ENCODE results near the gene CNFN.

CNFN gene

GRCh38 chr19:42401365-42402303 lies 11.5 kb upstream of the CNFN start:
- peaks cover 14% of the 10 kb centered on the region for H3K36me3 Mint-ChIP-seq (ENCODE audit: low read depth)
- H3K9me3 Mint-ChIP-seq: no peaks in the 10 kb centered on the region
- H3K4me3 Mint-ChIP-seq: peak overlapping the region; percentile 67
- peaks cover 28% of the 10 kb centered on the region for H3K4me1 Mint-ChIP-seq (ENCODE audit: low read depth)
- no peaks in the 10 kb centered on the region for H3K27me3 Mint-ChIP-seq (ENCODE audit: low read depth)
- peak; percentile 53 for DNase-seq (ENCODE audit: low spot score)
- peak overlapping the region; percentile 55 for H3K27ac Mint-ChIP-seq

- peak overlapping the region; percentile 67 for H3K4me3 Mint-ChIP-seq
- H3K9me3 Mint-ChIP-seq: no peaks in the 10 kb centered on the region
- DNase-seq (ENCODE audit: low spot score): no peak
- H3K27ac Mint-ChIP-seq: peak overlapping the region; percentile 49
- no peaks in the 10 kb centered on the region for H3K27me3 Mint-ChIP-seq (ENCODE audit: low read depth)
- H3K36me3 Mint-ChIP-seq (ENCODE audit: low read depth): peaks cover 11% of the 10 kb centered on the region
- peaks cover 36% of the 10 kb centered on the region for H3K4me1 Mint-ChIP-seq (ENCODE audit: low read depth)
These were observed 10.3 kb upstream of the CNFN start for GRCh38 chr19:42400404-42400803.

DNA sequence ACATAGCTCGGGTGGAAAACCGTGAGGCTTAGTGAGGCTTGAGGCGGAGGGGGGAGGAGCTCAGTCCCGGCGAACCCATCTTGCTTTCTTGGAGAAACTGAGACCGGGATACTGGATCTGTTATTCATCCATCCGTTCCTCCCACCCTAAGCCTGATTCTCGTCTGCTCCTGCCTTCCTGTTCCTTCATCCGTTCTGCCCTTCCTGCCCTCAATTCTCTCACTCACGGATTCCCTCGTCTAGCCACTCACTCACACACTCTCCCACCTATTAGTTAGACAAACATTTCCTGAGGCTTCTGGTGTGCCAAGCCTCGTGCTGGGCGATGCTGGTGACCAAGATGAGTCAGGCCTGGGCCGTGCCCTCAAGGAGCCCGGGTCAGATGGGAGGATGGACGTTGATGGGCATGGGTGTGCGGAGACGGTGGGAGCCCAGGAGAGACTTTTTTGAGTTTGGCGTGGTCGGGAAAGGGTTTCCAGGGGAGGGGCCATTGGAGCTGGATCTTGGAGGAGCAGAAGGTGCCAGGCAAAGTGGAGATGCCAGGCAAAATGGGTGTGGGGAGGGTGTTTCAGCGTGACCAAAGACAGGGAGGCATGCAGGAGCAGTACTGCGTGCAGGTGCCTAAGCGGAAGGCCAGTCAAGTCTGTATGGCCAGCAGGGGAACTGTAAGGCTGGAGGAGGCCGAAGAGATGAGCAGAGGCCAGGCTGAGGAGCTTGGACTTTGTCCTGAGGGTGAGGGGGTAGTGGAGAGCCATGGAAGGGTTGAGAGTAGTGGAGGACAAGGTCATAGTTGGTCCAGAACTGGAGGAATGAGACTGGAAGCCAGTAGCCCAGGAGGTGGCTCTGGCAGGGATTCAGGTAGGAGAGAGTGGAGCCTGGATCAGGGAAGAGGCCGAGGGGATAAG lies 7.4 kb upstream of the CNFN start:
- H3K4me3 Mint-ChIP-seq: peak overlapping the region; percentile 86
- no peak for DNase-seq (ENCODE audit: low spot score)
- peaks cover 36% of the 10 kb centered on the region for H3K4me1 Mint-ChIP-seq (ENCODE audit: low read depth)
- H3K27me3 Mint-ChIP-seq (ENCODE audit: low read depth): no peaks in the 10 kb centered on the region
- peak overlapping the region; percentile 90 for H3K27ac Mint-ChIP-seq
- H3K36me3 Mint-ChIP-seq (ENCODE audit: low read depth): peaks cover 1% of the 10 kb centered on the region
- H3K9me3 Mint-ChIP-seq: no peaks in the 10 kb centered on the region

GRCh38 chr19:42396381-42397262 lies 6.5 kb upstream of the CNFN start:
- peaks cover 32% of the 10 kb centered on the region for H3K4me1 Mint-ChIP-seq (ENCODE audit: low read depth)
- peak overlapping the region; percentile 90 for H3K27ac Mint-ChIP-seq
- peak overlapping the region; percentile 86 for H3K4me3 Mint-ChIP-seq
- peaks cover 1% of the 10 kb centered on the region for H3K36me3 Mint-ChIP-seq (ENCODE audit: low read depth)
- no peaks in the 10 kb centered on the region for H3K9me3 Mint-ChIP-seq
- H3K27me3 Mint-ChIP-seq (ENCODE audit: low read depth): peaks cover 6% of the 10 kb centered on the region
- DNase-seq (ENCODE audit: low spot score): peak; percentile 98

- H3K36me3 Mint-ChIP-seq (ENCODE audit: low read depth): peaks cover 1% of the 10 kb centered on the region
- peaks cover 17% of the 10 kb centered on the region for H3K27me3 Mint-ChIP-seq (ENCODE audit: low read depth)
- H3K4me1 Mint-ChIP-seq (ENCODE audit: low read depth): peaks cover 20% of the 10 kb centered on the region
- no peaks in the 10 kb centered on the region for H3K9me3 Mint-ChIP-seq
- H3K27ac Mint-ChIP-seq: no peak overlapping the region
- H3K4me3 Mint-ChIP-seq: no peak overlapping the region
- no peak for DNase-seq (ENCODE audit: low spot score)
These were observed 4.7 kb upstream of the CNFN start for GRCh38 chr19:42394751-42395150.

- Mint-ChIP-seq H3K27me3 (ENCODE audit: low read depth) (peaks cover 27% of the 10 kb centered on the region), H3K9me3 (no peaks in the 10 kb centered on the region), H3K36me3 (ENCODE audit: low read depth) (no peaks in the 10 kb centered on the region), H3K4me3 (no peak overlapping the region), H3K4me1 (ENCODE audit: low read depth) (peaks cover 9% of the 10 kb centered on the region), H3K27ac (no peak overlapping the region)
- no peak for DNase-seq (ENCODE audit: low spot score)
These were observed 2.1 kb upstream of the CNFN start for GRCh38 chr19:42392165-42392564.

DNA sequence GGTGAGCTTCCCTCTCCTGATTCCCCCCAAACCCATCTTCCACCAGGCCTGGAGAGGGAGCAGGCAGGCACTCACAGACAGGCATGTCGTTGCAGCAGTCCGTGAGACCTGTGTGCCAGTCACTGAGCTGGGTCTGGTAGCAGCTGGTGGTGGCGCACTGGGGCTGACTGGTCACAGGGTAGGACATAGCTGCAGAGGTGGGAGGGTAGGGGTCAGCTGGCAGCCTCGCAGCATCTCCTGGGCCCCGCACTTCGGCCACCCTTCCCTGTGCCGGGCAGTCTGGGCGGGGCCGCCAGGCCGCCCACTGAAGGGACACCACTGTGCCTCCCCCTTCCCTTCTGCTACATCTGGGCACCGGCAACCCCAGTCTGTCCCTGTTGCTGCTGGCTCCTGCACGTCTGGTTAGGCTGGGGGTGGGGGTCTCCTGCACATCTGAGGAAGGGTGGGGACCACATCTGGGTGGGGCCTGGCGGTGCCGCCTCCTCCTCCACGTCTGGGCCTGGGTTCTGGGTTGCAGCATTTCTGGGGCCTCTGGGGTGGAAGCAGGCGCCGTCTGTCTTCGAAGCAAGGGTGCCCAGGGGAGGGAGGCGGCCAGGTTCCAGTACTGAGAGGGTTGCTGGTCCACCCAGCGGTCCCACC lies 1.1 kb downstream of the CNFN start:
- H3K27me3 Mint-ChIP-seq (ENCODE audit: low read depth): peaks cover 36% of the 10 kb centered on the region
- no peaks in the 10 kb centered on the region for H3K36me3 Mint-ChIP-seq (ENCODE audit: low read depth)
- DNase-seq (ENCODE audit: low spot score): no peak
- no peak overlapping the region for H3K4me3 Mint-ChIP-seq
- peaks cover 4% of the 10 kb centered on the region for H3K4me1 Mint-ChIP-seq (ENCODE audit: low read depth)
- H3K9me3 Mint-ChIP-seq: no peaks in the 10 kb centered on the region
- H3K27ac Mint-ChIP-seq: no peak overlapping the region

DNA sequence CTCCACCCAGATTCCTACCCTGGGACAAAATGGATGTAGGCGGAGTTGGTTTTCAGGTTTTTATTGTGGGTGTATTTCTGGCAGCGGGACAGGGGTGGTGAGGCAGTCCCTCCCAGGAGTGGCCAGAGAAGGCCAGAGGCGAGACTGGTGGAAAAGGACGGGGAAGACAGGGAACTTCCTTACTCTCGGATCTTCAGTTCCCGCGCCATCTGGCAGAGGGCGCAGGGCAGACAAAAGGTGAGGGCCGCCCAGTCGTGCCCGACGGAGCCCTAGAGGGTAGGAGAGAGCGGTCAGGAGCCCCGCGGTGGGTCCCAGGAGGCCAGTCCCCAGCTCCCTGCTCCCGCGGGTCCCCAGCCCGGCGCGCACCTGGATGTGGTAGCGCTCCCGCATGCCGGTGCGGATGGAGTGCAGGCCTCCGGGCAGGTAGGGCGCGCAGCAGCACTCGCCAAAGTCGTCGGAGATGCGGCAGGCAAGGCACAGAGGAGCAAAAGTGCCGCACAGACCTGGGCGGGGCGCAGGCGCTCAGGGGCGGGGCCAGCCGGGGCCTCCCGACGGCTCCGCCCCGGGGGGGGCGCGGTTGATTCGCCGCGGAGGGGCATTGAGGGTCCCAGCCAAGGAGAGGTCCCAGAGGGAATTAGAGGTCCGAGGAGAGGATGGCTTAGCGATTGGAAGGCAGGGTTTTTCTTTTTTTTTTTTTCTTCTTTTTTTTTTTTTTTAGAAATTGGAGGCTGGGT lies 3.0 kb downstream of the CNFN start:
- peaks cover 34% of the 10 kb centered on the region for H3K27me3 Mint-ChIP-seq (ENCODE audit: low read depth)
- no peaks in the 10 kb centered on the region for H3K9me3 Mint-ChIP-seq
- DNase-seq (ENCODE audit: low spot score): peak; percentile 58
- peaks cover 4% of the 10 kb centered on the region for H3K4me1 Mint-ChIP-seq (ENCODE audit: low read depth)
- no peak overlapping the region for H3K27ac Mint-ChIP-seq
- H3K4me3 Mint-ChIP-seq: peak overlapping the region; percentile 57
- H3K36me3 Mint-ChIP-seq (ENCODE audit: low read depth): no peaks in the 10 kb centered on the region

DNA sequence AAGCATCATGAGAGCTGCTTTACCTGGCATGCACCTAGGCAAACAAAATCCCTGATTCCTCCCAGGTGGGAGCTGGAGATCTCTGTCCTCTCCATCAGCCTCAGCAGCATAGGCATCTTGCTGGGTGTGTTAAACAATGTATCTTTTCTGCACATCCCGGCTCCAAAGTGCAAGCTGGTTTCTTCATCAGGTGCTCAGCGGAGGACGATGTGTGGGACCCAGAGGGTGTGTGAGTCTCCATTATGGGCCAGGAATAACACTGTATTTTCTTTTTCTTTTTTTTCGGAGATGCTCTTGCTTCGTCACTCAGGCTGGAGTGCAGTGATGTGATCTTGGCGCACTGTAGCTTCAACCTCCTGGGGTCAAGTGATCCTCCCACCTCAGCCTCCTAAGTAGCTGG lies 9.9 kb downstream of the CNFN start:
- no peak for DNase-seq (ENCODE audit: low spot score)
- Mint-ChIP-seq H3K4me1 (ENCODE audit: low read depth) (no peaks in the 10 kb centered on the region), H3K9me3 (no peaks in the 10 kb centered on the region), H3K27ac (no peak overlapping the region), H3K36me3 (ENCODE audit: low read depth) (no peaks in the 10 kb centered on the region), H3K4me3 (no peak overlapping the region), H3K27me3 (ENCODE audit: low read depth) (peaks cover 4% of the 10 kb centered on the region)

GRCh38 chr19:42378225-42379215 lies 11.6 kb downstream of the CNFN start:
- Mint-ChIP-seq H3K27me3 (ENCODE audit: low read depth) (peaks cover 4% of the 10 kb centered on the region), H3K9me3 (no peaks in the 10 kb centered on the region), H3K27ac (no peak overlapping the region), H3K4me3 (no peak overlapping the region), H3K36me3 (ENCODE audit: low read depth) (no peaks in the 10 kb centered on the region), H3K4me1 (ENCODE audit: low read depth) (no peaks in the 10 kb centered on the region)
- DNase-seq (ENCODE audit: low spot score): no peak

GRCh38 chr19:42376177-42376555 lies 13.9 kb downstream of the CNFN start:
- H3K27me3 Mint-ChIP-seq (ENCODE audit: low read depth): no peaks in the 10 kb centered on the region
- no peaks in the 10 kb centered on the region for H3K9me3 Mint-ChIP-seq
- H3K36me3 Mint-ChIP-seq (ENCODE audit: low read depth): no peaks in the 10 kb centered on the region
- DNase-seq (ENCODE audit: low spot score): no peak
- H3K4me1 Mint-ChIP-seq (ENCODE audit: low read depth): no peaks in the 10 kb centered on the region
- no peak overlapping the region for H3K4me3 Mint-ChIP-seq
- H3K27ac Mint-ChIP-seq: no peak overlapping the region

Measured in T-helper 2 cell treated with Interferon-gamma antibody and Interleukin-4, amounts not matched to agents 5 μg/mL and 100 μg/mL, for 36 hours (primary cell).